GM12878 (cell line): ENCODE data around the gene HDAC8. TPM values are rescaled to one million over a fixed set of nuclear protein-coding genes. Genes with fewer than 3 reads are reported as not detected.

Source experiments
- ATAC-seq: fragments of 200-7000 bp; cut with Tn5 transposase; 3 replicates; pipeline ENCODE4 v1.9.1; 2020; ENCODE audit warnings: mild to moderate bottlenecking, moderate library complexity
- BruUV-seq: library from RNA; stranded (reverse); fragments of 400-500 nt; replicated peaks from 2 replicates; lab custom pipeline; 2021; lab: Mats Ljungman, UMichigan
- CTCF ChIA-PET: fragments of 300-600 bp; sonication (Branson Sonifier 250); formaldehyde crosslinking; extraction: SDS; loops from one replicate; lab custom pipeline; 2021; ENCODE audit warnings: inconsistent platforms; lab: Yijun Ruan, JAX
- POLR2A ChIA-PET: fragments of 350-600 bp; formaldehyde crosslinking; extraction: SDS; loops from one replicate; lab custom pipeline; 2021; ENCODE audit warnings: inconsistent platforms; lab: Charles Lee
- RAD21 ChIA-PET: fragments of 300-600 bp; sonication (Branson Sonifier 250); formaldehyde crosslinking; loops from one replicate; lab custom pipeline; 2023; ENCODE audit warnings: antibody characterized with exemption; ENCODE audit not compliant: unreplicated experiment; lab: Charles Lee
- SMC1A ChIA-PET: fragments of 300-600 bp; sonication (Branson Sonifier 250); formaldehyde crosslinking; loops from one replicate; lab custom pipeline; 2023; ENCODE audit not compliant: unreplicated experiment, uncharacterized antibody; lab: Charles Lee
- DNase-seq: peaks from one replicate; pipeline ENCODE4 v3.0.0-alpha.2; 2011; ENCODE audit warnings: low read depth, low spot score
- FAIRE-seq: peaks from 3 replicates; lab custom pipeline; 2011; peaks lifted over from hg19 to GRCh38; lab: Jason Lieb, UNC
- H2AFZ ChIP-seq: 2 replicates; pipeline ENCODE4 v1.6.0; 2011; ENCODE audit warnings: low read depth, low read length, control low read depth; ENCODE audit not compliant: control insufficient read depth
- H3K27ac ChIP-seq: 2 replicates; pipeline ENCODE4 v1.5.1; 2011; ENCODE audit warnings: control low read depth; ENCODE audit not compliant: control insufficient read depth, insufficient read depth
- H3K27me3 ChIP-seq, 2 experiments: replicated peaks in 1 of 2; 2 replicates each; pipeline versions ENCODE4 v1.6.0 to v1.6.1; 2011; ENCODE audit warnings: low read length in 1 of 2; ENCODE audit not compliant: control insufficient read depth in 2 of 2, insufficient read depth in 2 of 2
- H3K36me3 ChIP-seq, 2 experiments: 2 replicates each; pipeline ENCODE4 v1.5.1; 2011; ENCODE audit warnings: low read length in 1 of 2; ENCODE audit not compliant: control insufficient read depth in 2 of 2, insufficient read depth in 2 of 2
- H3K4me1 ChIP-seq: 2 replicates; pipeline ENCODE4 v1.6.1; 2011; ENCODE audit warnings: mild to moderate bottlenecking, low read length, moderate library complexity, mixed read lengths; ENCODE audit not compliant: control insufficient read depth, insufficient read depth
- H3K4me2 ChIP-seq: 2 replicates; pipeline ENCODE4 v1.6.0; 2011; ENCODE audit warnings: control low read depth; ENCODE audit not compliant: control insufficient read depth, insufficient read depth
- H3K4me3 ChIP-seq: fragments of 200-600 bp; sonication (generic); 2 replicates; pipeline ENCODE4 v1.5.1; 2016
- H3K79me2 ChIP-seq: 2 replicates; pipeline ENCODE4 v1.6.0; 2011; ENCODE audit warnings: low read length; ENCODE audit not compliant: control insufficient read depth, insufficient read depth
- H3K9ac ChIP-seq: 2 replicates; pipeline ENCODE4 v1.8.0; 2011; ENCODE audit warnings: low read length, control low read depth, mixed read lengths; ENCODE audit not compliant: control insufficient read depth, insufficient read depth
- H3K9me3 ChIP-seq: replicated peaks from 3 replicates; pipeline ENCODE4 v1.5.1; 2011; ENCODE audit warnings: mild to moderate bottlenecking, low read length; ENCODE audit not compliant: control insufficient read depth, insufficient read depth
- H4K20me1 ChIP-seq: 2 replicates; pipeline ENCODE4 v1.6.0; 2011; ENCODE audit not compliant: control insufficient read depth, insufficient read depth
- CEBPB ChIP-seq, 2 experiments: fragments of 150-350 bp in 1 of 2; IDR thresholded peaks; 2 replicates each; pipeline ENCODE4 v1.6.1; 2012 to 2014; ENCODE audit warnings: low read depth in 2 of 2, low read length in 2 of 2, borderline replicate concordance in 1 of 2, inconsistent platforms in 1 of 2
- CHD4 ChIP-seq: fragments of 200-600 bp; sonication (generic); IDR thresholded peaks from 2 replicates; pipeline ENCODE4 v1.6.1; 2016; ENCODE audit warnings: mild to moderate bottlenecking
- HDAC2 ChIP-seq: fragments of 200-600 bp; sonication (generic); IDR thresholded peaks from 2 replicates; pipeline ENCODE4 v1.6.1; 2017
- MEF2A ChIP-seq: IDR thresholded peaks from 2 replicates; pipeline ENCODE4 v1.6.1; 2011; ENCODE audit warnings: low read depth, mild to moderate bottlenecking, low read length, moderate library complexity; ENCODE audit not compliant: insufficient read depth
- MTA3 ChIP-seq: IDR thresholded peaks from 2 replicates; pipeline ENCODE4 v1.6.1; 2012; ENCODE audit warnings: low read length, inconsistent platforms, borderline replicate concordance
- MYC ChIP-seq: IDR thresholded peaks from 2 replicates; pipeline ENCODE4 v1.6.1; 2011; ENCODE audit warnings: mild to moderate bottlenecking, low read length, moderate library complexity, inconsistent platforms; ENCODE audit not compliant: insufficient read depth, insufficient replicate concordance, insufficient read length, severe bottlenecking
- NFXL1 ChIP-seq: fragments of 450-650 bp; IDR thresholded peaks from 2 replicates; pipeline ENCODE4 v1.6.1; 2017; ENCODE audit warnings: antibody characterized with exemption, mild to moderate bottlenecking, borderline replicate concordance
- NR2C2 ChIP-seq: IDR thresholded peaks from 2 replicates; pipeline ENCODE4 v1.6.1; 2011; ENCODE audit warnings: borderline replicate concordance, low read depth; ENCODE audit not compliant: control insufficient read depth, insufficient read length
- PAX8 ChIP-seq: fragments of 450-650 bp; IDR thresholded peaks from 2 replicates; pipeline ENCODE4 v1.6.1; 2017; ENCODE audit warnings: mild to moderate bottlenecking, moderate library complexity
- SREBF2 ChIP-seq: IDR thresholded peaks from 2 replicates; pipeline ENCODE4 v1.6.1; 2012; ENCODE audit warnings: mild to moderate bottlenecking, low read length
- TARDBP ChIP-seq: IDR thresholded peaks from 2 replicates; pipeline ENCODE4 v1.6.1; 2016; ENCODE audit warnings: borderline replicate concordance
- ZNF24 ChIP-seq: fragments of 450-650 bp; IDR thresholded peaks from 2 replicates; pipeline ENCODE4 v1.6.1; 2017; ENCODE audit warnings: antibody characterized with exemption, mild to moderate bottlenecking
- ZNF592 ChIP-seq: fragments of 450-650 bp; IDR thresholded peaks from 2 replicates; pipeline ENCODE4 v1.6.1; 2017; ENCODE audit warnings: mild to moderate bottlenecking, moderate library complexity
- ZZZ3 ChIP-seq: IDR thresholded peaks from 2 replicates; pipeline ENCODE4 v1.6.1; 2011; ENCODE audit warnings: low read depth; ENCODE audit not compliant: control insufficient read depth, insufficient read length
- WGBS: methylation state at CpG from one replicate; pipeline ENCODE4 v1.1.6; 2016; ENCODE audit warnings: low lambda C conversion rate; ENCODE audit not compliant: insufficient replicate concordance, insufficient coverage; ENCODE audit errors: missing lambda C conversion rate; 5-methylcytosine and 5-hydroxymethylcytosine counted together
- in situ Hi-C: fragments of 300-500 bp; cut with MboI; formaldehyde crosslinking; loops from 9 replicates; pipeline ENCODE4 v1.14.3; 2018; ENCODE audit warnings: mixed read lengths
- intact Hi-C: fragments of 100-400 bp; cut with micrococcal nuclease; formaldehyde crosslinking; loops from one replicate; pipeline ENCODE4 v1.14.2; 2022; ENCODE audit not compliant: unreplicated experiment
- polyA plus RNA-seq, 11 experiments: library from polyadenylated mRNA; depleted of rRNA in 4 of 11; unstranded in 6 of 11; stranded (reverse) in 5 of 11; fragments of >200 nt; fragmentation: Nextera tagmentation in 4 of 11; fragmentation: Illumina TruSeq in 1 of 11; extraction: Ambion mirVana in 4 of 11; extraction: Trizol in 1 of 11; gene quantifications; 1 replicate in 1 of 11; 2 replicates in 10 of 11; pipeline versions ENCODE4 v1.2.1 to v1.2.3, GENCODE V29; 2011 to 2016; ENCODE audit warnings: inconsistent platforms in 2 of 11, missing spikeins in 2 of 11, low read depth in 1 of 11
- total RNA-seq, 4 experiments: library from RNA; depleted of rRNA in 3 of 4; stranded (reverse); fragments of >200 nt in 3 of 4; fragmentation: Illumina TruSeq in 1 of 4; extraction: Trizol in 1 of 4; gene quantifications; 2 replicates each; pipeline versions ENCODE4 v1.2.1 to v1.2.3, GENCODE V29; 2013 to 2021

The HDAC8 gene
- total and polyA plus RNA-seq, 10 of the 15 experiments (the other 5 are each of a cell fraction or from before 2014, with no cell fraction given) = 18.1 to 34.7 (median 29.1) TPM

DNA sequence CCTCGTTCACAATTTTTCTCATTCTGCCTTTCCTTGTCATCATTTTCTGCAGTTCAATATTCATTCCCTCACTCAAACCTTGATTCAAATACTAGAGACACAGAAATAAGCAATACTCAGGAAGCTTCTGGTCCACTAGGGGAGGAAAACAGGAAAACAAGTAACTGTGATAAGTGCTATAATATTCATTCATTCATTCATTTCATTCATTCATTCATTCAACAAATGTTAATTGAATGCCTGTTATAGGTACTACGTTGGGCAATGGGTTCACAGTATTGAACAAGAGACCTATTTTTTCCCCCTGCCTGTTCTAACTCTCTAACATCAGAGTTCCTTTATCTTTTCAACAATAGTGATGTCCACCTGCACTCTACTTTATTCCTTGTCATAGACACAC is 104.0 kb downstream of the HDAC8 start:
- Histone ChIP-seq H3K36me3 (no peaks in the 10 kb centered on the region; a peak in 1 of 4 replicates), H3K4me1 (no peaks in the 10 kb centered on the region), H3K4me3 (no peak overlapping the region), H3K4me2 (no peak overlapping the region), H3K27me3 (no peaks in the 10 kb centered on the region; a peak in 1 of 4 replicates), H3K9ac (no peak overlapping the region), H3K79me2 (no peaks in the 10 kb centered on the region), H2AFZ (no peak overlapping the region), H3K27ac (no peak overlapping the region), H3K9me3 (no peaks in the 10 kb centered on the region), H4K20me1 (no peaks in the 10 kb centered on the region)
- no peak for FAIRE-seq
- POLR2A ChIA-PET = no interaction called here
- in situ Hi-C loops = no loop called here
- no peak for ATAC-seq
- whole genome bisulfite sequencing = 23% methylated on average over 2 of the region's 2 CpGs
- no TSS peak for BruUV-seq
- TF ChIP-seq HDAC2 = no peak
- peak; percentile 69; the same call in 1 of the 2 replicates for TF ChIP-seq ZNF24
- TF ChIP-seq PAX8 = no peak
- no peak for TF ChIP-seq ZZZ3
- RAD21 ChIA-PET = no interaction called here
- SMC1A ChIA-PET = no interaction called here
- CTCF ChIA-PET = no interaction called here
- intact Hi-C loops = no loop called here
- DNase-seq = no peak

DNA sequence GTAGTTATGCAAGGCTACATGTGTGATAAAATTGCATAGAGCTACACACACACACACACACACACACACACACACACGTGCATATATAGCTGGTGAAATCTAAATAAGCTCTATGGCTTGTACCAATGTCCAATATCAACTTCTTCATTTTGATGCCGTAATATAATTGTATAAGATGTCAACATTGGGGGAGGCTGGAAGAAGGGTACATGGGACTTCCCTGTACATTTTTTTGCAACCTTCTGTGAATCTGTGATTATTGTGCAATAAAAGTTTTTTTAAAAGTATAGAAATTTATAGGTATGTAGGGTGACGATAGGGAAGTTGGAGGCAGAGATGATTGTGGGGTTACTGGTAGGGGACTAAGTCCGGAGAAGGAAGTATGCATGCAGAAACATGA is 105.5 kb downstream of the HDAC8 start:
- Histone ChIP-seq H3K4me3 (no peak overlapping the region), H4K20me1 (no peaks in the 10 kb centered on the region), H3K4me2 (no peak overlapping the region), H2AFZ (no peak overlapping the region), H3K4me1 (no peaks in the 10 kb centered on the region), H3K79me2 (no peaks in the 10 kb centered on the region), H3K36me3 (no peaks in the 10 kb centered on the region; a peak in 1 of 4 replicates), H3K9me3 (no peaks in the 10 kb centered on the region), H3K9ac (no peak overlapping the region), H3K27ac (no peak overlapping the region), H3K27me3 (no peaks in the 10 kb centered on the region)
- FAIRE-seq = no peak
- ChIA-PET POLR2A (no interaction called here), CTCF (no interaction called here), SMC1A (interaction anchor here (1.1 kb wide), 1 partner anchor 18 kb away, joined by 3 read pairs; no protein-coding TSS in a partner anchor), RAD21 (no interaction called here)
- intact Hi-C loops = no loop called here
- no peak for ATAC-seq
- in situ Hi-C loops = no loop called here
- 62% methylated on average over 4 of the region's 4 CpGs for WGBS
- BruUV-seq = no TSS peak
- no peak for DNase-seq
- TF ChIP-seq MEF2A (no peak), SREBF2 (no peak), TARDBP (no peak), CEBPB (IDR thresholded peaks at IDR 0.05; ENCODE audit: borderline replicate concordance in 1 of 2, low read depth in 2 of 2, low read length in 2 of 2) (no peak), NR2C2 (no peak), NFXL1 (no peak), MTA3 (no peak), CHD4 (no peak), ZNF592 (no peak), MYC (no peak)
